Measurements from ENCODE around the gene SLC35F1. TPM values are rescaled to one million over a fixed set of nuclear protein-coding genes. Genes with fewer than 3 reads are reported as not detected.

Gene SLC35F1
- polyA plus RNA-seq, 2 of the 4 experiments (the other 2 are of a cell fraction), result 0.01 TPM; not detected in 1

DNA sequence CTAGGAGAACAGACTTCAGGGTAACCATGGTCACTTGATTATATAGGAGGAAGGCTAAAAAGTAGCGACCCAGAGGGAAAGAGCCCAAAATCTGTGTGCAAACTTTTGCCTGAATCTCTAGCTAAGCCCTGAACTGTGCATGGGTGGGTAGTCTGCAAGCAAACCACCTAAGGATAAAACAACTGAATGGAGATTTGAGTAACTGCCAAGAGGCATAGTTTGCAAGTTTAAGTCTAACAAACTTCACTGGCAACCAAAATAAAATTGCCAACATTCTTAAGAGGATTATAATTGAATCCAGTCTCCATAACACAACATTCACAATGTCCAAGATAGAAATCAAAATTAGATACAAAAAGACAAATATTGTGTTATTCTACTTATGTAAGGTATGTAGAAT lies 449.0 kb downstream of the SLC35F1 start:
- no peaks in the 10 kb centered on the region for H3K4me1 ChIP-seq
- no peak for DNase-seq (ENCODE audit: low read depth in 1 of 2, low spot score in 1 of 2)
- TF ChIP-seq MYC (IDR thresholded peaks at IDR 0.05; ENCODE audit: borderline replicate concordance, low read length) (no peak), CBX8 (IDR thresholded peaks at IDR 0.05) (no peak), ZSCAN20 (CRISPR knock-in tag; IDR thresholded peaks at IDR 0.05) (no peak), BHLHE40 (IDR thresholded peaks at IDR 0.05; ENCODE audit: low read depth, low read length) (no peak), HDAC2 (IDR thresholded peaks at IDR 0.05) (no peak), FOSB (CRISPR knock-in tag; IDR thresholded peaks at IDR 0.05) (no peak), MAZ (IDR thresholded peaks at IDR 0.05; ENCODE audit: borderline replicate concordance, low read depth, low read length) (no peak), RNF2 (IDR thresholded peaks at IDR 0.05; ENCODE audit: borderline replicate concordance, low read depth) (no peak), GATA3 (IDR thresholded peaks at IDR 0.05; ENCODE audit: borderline replicate concordance) (no peak)
- TF ChIP-seq, protein P1, sequence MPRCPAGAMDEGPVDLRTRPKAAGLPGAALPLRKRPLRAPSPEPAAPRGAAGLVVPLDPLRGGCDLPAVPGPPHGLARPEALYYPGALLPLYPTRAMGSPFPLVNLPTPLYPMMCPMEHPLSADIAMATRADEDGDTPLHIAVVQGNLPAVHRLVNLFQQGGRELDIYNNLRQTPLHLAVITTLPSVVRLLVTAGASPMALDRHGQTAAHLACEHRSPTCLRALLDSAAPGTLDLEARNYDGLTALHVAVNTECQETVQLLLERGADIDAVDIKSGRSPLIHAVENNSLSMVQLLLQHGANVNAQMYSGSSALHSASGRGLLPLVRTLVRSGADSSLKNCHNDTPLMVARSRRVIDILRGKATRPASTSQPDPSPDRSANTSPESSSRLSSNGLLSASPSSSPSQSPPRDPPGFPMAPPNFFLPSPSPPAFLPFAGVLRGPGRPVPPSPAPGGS (IDR thresholded peaks at IDR 0.05), result no peak
- no peak overlapping the region for H3K4me2 ChIP-seq
- no peaks in the 10 kb centered on the region for H3K9me3 ChIP-seq
- no peak overlapping the region for H3K4me3 ChIP-seq
- CTCF ChIA-PET, result no interaction called here
- no peak overlapping the region for H3K27ac ChIP-seq
- FAIRE-seq, result no peak
- POLR2A ChIA-PET, result no interaction called here
- ATAC-seq, result no peak
- WGBS (ENCODE audit: missing lambda C conversion rate), result 0% methylated on average over 1 of the region's 1 CpG

DNA sequence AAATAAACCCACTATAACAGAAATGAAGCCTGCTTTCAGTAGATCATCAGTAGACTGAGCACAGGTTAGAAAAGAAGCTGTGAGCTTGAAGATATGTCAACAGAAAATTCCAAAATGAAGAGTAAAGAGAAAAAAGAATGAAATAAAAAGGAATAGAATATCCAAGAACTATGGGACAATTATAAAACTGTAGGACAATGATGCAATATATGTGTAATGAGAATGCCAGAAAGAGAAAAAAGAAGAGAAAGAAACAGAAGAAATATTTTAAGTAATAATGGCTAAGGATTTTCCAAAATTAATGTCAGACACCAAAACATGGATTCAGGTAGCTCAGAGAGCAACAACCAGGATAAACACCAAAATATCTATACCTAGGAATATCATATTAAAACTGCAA lies 449.6 kb downstream of the SLC35F1 start:
- ChIA-PET POLR2A (no interaction called here), CTCF (no interaction called here)
- TF ChIP-seq CHD4 (IDR thresholded peaks at IDR 0.05; ENCODE audit: borderline replicate concordance) (no peak), KDM1A (IDR thresholded peaks at IDR 0.05; ENCODE audit: low read depth) (no peak), RARB (CRISPR knock-in tag; IDR thresholded peaks at IDR 0.05) (no peak), FOXS1 (CRISPR knock-in tag; IDR thresholded peaks at IDR 0.05) (no peak), KDM5A (IDR thresholded peaks at IDR 0.05) (no peak), EHMT2 (IDR thresholded peaks at IDR 0.05; ENCODE audit: low read depth) (no peak), JUN (IDR thresholded peaks at IDR 0.05) (no peak)
- TF ChIP-seq, protein P2, sequence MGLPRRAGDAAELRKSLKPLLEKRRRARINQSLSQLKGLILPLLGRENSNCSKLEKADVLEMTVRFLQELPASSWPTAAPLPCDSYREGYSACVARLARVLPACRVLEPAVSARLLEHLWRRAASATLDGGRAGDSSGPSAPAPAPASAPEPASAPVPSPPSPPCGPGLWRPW (IDR thresholded peaks at IDR 0.05), result no peak
- no peak overlapping the region for H3K27ac ChIP-seq
- no peak overlapping the region for H3K4me2 ChIP-seq
- FAIRE-seq (no peak), DNase-seq (ENCODE audit: low read depth in 1 of 2, low spot score in 1 of 2) (no peak), ATAC-seq (no peak)
- H3K4me1 ChIP-seq, result no peaks in the 10 kb centered on the region
- H3K4me3 ChIP-seq, result no peak overlapping the region
- no peaks in the 10 kb centered on the region for H3K9me3 ChIP-seq

Other genes starting within 250 kb of the SLC35F1 start
- gene NUS1, start 231.8 kb upstream of the SLC35F1 start, polyA plus RNA-seq (2011; rRNA removed), result 24.7 and 25.5 TPM in 2 replicates
- 22.5 to 23.0 TPM (median 22.7 TPM) in 3 replicates for gene NUS1, start 231.8 kb upstream of the SLC35F1 start, polyA plus RNA-seq (2017; fragmentation: RNase III; extraction: RNeasy Plus Mini Kit Qiagen cat#74134 plus additional on column Dnase treatment)